ENCODE results near the gene CACNA2D2. TPM values are rescaled to one million over a fixed set of nuclear protein-coding genes. Genes with fewer than 3 reads are reported as not detected.

CACNA2D2 gene
- total and polyA plus RNA-seq, 4 donors = 28.2 to 111 (median 69.1) TPM

GRCh38 chr3:50430191-50430590 lies 73.2 kb downstream of the CACNA2D2 start:
- no peaks in the 10 kb centered on the region for H3K9me3 ChIP-seq (ENCODE audit: control insufficient read depth in 4 of 4, insufficient read depth in 3 of 4, low read length in 3 of 4)
- DNase-seq (no peak), ATAC-seq (ENCODE audit: insufficient read depth, low FRiP score) (no peak)
- no peak overlapping the region for H3K9ac ChIP-seq (ENCODE audit: insufficient read depth in 1 of 2, low read length in 2 of 2)
- H3K4me3 ChIP-seq = no peak overlapping the region
- TF ChIP-seq CTCF (IDR thresholded peaks at IDR 0.05; ENCODE audit: control extremely low read depth, extremely low read depth) = no peak
- H3K27ac ChIP-seq (ENCODE audit: low read depth in 1 of 2, low read length in 1 of 2) = no peak overlapping the region
- no peaks in the 10 kb centered on the region for H3K27me3 ChIP-seq (ENCODE audit: control insufficient read depth in 3 of 3, insufficient read depth in 3 of 3, low read length in 2 of 3)
- H3K36me3 ChIP-seq (ENCODE audit: control insufficient read depth in 4 of 4, insufficient read depth in 4 of 4, low read length in 4 of 4) = no peaks in the 10 kb centered on the region
- WGBS, 2 donors = 74 to 77% methylated on average over 4 of the region's 4 CpGs
- H3K4me1 ChIP-seq (ENCODE audit: control insufficient read depth in 5 of 5, insufficient read depth in 5 of 5, low read length in 5 of 5) = peaks cover 0 to 12% (median 4%) of the 10 kb centered on the region in 5 donors

- no peak overlapping the region for H3K4me3 ChIP-seq
- ATAC-seq (ENCODE audit: insufficient read depth, low FRiP score) = no peak
- H3K9me3 ChIP-seq (ENCODE audit: control insufficient read depth in 4 of 4, insufficient read depth in 3 of 4, low read length in 3 of 4) = no peaks in the 10 kb centered on the region
- H3K4me1 ChIP-seq (ENCODE audit: control insufficient read depth in 5 of 5, insufficient read depth in 5 of 5, low read length in 5 of 5) = peaks cover 0 to 19% (median 4%) of the 10 kb centered on the region in 5 donors
- no peak for DNase-seq
- WGBS, 2 donors = 76 to 78% methylated on average over 9 of the region's 9 CpGs
- H3K27me3 ChIP-seq (ENCODE audit: control insufficient read depth in 3 of 3, insufficient read depth in 3 of 3, low read length in 2 of 3) = no peaks in the 10 kb centered on the region
- H3K27ac ChIP-seq (ENCODE audit: low read depth in 1 of 2, low read length in 1 of 2) = no peak overlapping the region
- H3K36me3 ChIP-seq (ENCODE audit: control insufficient read depth in 4 of 4, insufficient read depth in 4 of 4, low read length in 4 of 4) = no peaks in the 10 kb centered on the region
- H3K9ac ChIP-seq (ENCODE audit: insufficient read depth in 1 of 2, low read length in 2 of 2) = no peak overlapping the region
- TF ChIP-seq CTCF (IDR thresholded peaks at IDR 0.05; ENCODE audit: control extremely low read depth, extremely low read depth) = no peak
Observed at GRCh38 chr3:50428007-50428633, 75.3 kb downstream of the CACNA2D2 start.

GRCh38 chr3:50427217-50427616 lies 76.2 kb downstream of the CACNA2D2 start:
- Histone ChIP-seq H3K27ac (ENCODE audit: low read depth in 1 of 2, low read length in 1 of 2) (no peak overlapping the region), H3K36me3 (ENCODE audit: control insufficient read depth in 4 of 4, insufficient read depth in 4 of 4, low read length in 4 of 4) (no peaks in the 10 kb centered on the region), H3K27me3 (ENCODE audit: control insufficient read depth in 3 of 3, insufficient read depth in 3 of 3, low read length in 2 of 3) (no peaks in the 10 kb centered on the region), H3K4me3 (no peak overlapping the region), H3K9ac (ENCODE audit: insufficient read depth in 1 of 2, low read length in 2 of 2) (no peak overlapping the region), H3K4me1 (ENCODE audit: control insufficient read depth in 5 of 5, insufficient read depth in 5 of 5, low read length in 5 of 5) (peaks cover 0 to 20% (median 1%) of the 10 kb centered on the region in 5 donors), H3K9me3 (ENCODE audit: control insufficient read depth in 4 of 4, insufficient read depth in 3 of 4, low read length in 3 of 4) (no peaks in the 10 kb centered on the region)
- no peak for TF ChIP-seq CTCF (IDR thresholded peaks at IDR 0.05; ENCODE audit: control extremely low read depth, extremely low read depth)
- whole genome bisulfite sequencing, 2 donors = 91 to 92% methylated on average over 13 of the region's 13 CpGs
- ATAC-seq (ENCODE audit: insufficient read depth, low FRiP score) = no peak
- DNase-seq = no peak

GRCh38 chr3:50425911-50426310 lies 77.5 kb downstream of the CACNA2D2 start:
- no peak for TF ChIP-seq CTCF (IDR thresholded peaks at IDR 0.05; ENCODE audit: control extremely low read depth, extremely low read depth)
- WGBS, 2 donors = 74 to 82% methylated on average over 5 of the region's 5 CpGs
- Histone ChIP-seq H3K27ac (ENCODE audit: low read depth in 1 of 2, low read length in 1 of 2) (no peak overlapping the region), H3K4me3 (no peak overlapping the region), H3K27me3 (ENCODE audit: control insufficient read depth in 3 of 3, insufficient read depth in 3 of 3, low read length in 2 of 3) (no peaks in the 10 kb centered on the region), H3K9me3 (ENCODE audit: control insufficient read depth in 4 of 4, insufficient read depth in 3 of 4, low read length in 3 of 4) (no peaks in the 10 kb centered on the region), H3K9ac (ENCODE audit: insufficient read depth in 1 of 2, low read length in 2 of 2) (no peak overlapping the region), H3K4me1 (ENCODE audit: control insufficient read depth in 5 of 5, insufficient read depth in 5 of 5, low read length in 5 of 5) (peaks cover 0 to 17% (median 0%) of the 10 kb centered on the region in 5 donors), H3K36me3 (ENCODE audit: control insufficient read depth in 4 of 4, insufficient read depth in 4 of 4, low read length in 4 of 4) (no peaks in the 10 kb centered on the region)
- DNase-seq = no peak
- ATAC-seq (ENCODE audit: insufficient read depth, low FRiP score) = no peak

Measured in lung (tissue), 12 donors.